Mesothelial cell of epicardium (in vitro differentiated cells): Measurements from ENCODE around the gene BROX. TPM values are rescaled to one million over a fixed set of nuclear protein-coding genes. Genes with fewer than 3 reads are reported as not detected.

Experiments used
- DNase-seq, 2 experiments: peaks; one replicate each; pipeline ENCODE4 v3.0.0; 2021; ENCODE audit warnings: low spot score in 2 of 2; ENCODE audit not compliant: unreplicated experiment in 2 of 2
- H3K27ac Mint-ChIP-seq: 2 replicates; pipeline ENCODE4 v1.8.0; 2021; ENCODE audit warnings: mixed read lengths
- H3K27me3 Mint-ChIP-seq: 2 replicates; pipeline ENCODE4 v1.8.0; 2021; ENCODE audit warnings: low read depth, mixed read lengths
- H3K36me3 Mint-ChIP-seq: 2 replicates; pipeline ENCODE4 v1.8.0; 2021; ENCODE audit warnings: mixed read lengths
- H3K4me1 Mint-ChIP-seq: 2 replicates; pipeline ENCODE4 v1.8.0; 2021; ENCODE audit warnings: mixed read lengths
- H3K4me3 Mint-ChIP-seq: 2 replicates; pipeline ENCODE4 v1.8.0; 2021; ENCODE audit warnings: mild to moderate bottlenecking, moderate library complexity, mixed read lengths
- H3K9me3 Mint-ChIP-seq: 2 replicates; pipeline ENCODE4 v1.8.0; 2021; ENCODE audit warnings: mixed read lengths
- total RNA-seq: library from RNA; stranded (reverse); gene quantifications from 3 replicates; pipeline ENCODE4 v1.2.1, GENCODE V29; 2021
- TF ChIP-seq, protein P1 (sequence below): fragments of 200-600 bp; sonication (generic); IDR thresholded peaks from one replicate; pipeline ENCODE4 v1.5.0; 2021; ENCODE audit warnings: antibody characterized with exemption; ENCODE audit not compliant: unreplicated experiment

Gene BROX
- total RNA-seq, 1 donor from 2014 or later = 31.9 TPM

- no peak overlapping the region for H3K4me3 Mint-ChIP-seq
- H3K27ac Mint-ChIP-seq = peak overlapping the region; percentile 84
- TF ChIP-seq, protein P1, sequence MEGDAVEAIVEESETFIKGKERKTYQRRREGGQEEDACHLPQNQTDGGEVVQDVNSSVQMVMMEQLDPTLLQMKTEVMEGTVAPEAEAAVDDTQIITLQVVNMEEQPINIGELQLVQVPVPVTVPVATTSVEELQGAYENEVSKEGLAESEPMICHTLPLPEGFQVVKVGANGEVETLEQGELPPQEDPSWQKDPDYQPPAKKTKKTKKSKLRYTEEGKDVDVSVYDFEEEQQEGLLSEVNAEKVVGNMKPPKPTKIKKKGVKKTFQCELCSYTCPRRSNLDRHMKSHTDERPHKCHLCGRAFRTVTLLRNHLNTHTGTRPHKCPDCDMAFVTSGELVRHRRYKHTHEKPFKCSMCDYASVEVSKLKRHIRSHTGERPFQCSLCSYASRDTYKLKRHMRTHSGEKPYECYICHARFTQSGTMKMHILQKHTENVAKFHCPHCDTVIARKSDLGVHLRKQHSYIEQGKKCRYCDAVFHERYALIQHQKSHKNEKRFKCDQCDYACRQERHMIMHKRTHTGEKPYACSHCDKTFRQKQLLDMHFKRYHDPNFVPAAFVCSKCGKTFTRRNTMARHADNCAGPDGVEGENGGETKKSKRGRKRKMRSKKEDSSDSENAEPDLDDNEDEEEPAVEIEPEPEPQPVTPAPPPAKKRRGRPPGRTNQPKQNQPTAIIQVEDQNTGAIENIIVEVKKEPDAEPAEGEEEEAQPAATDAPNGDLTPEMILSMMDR = no peak
- no peak for DNase-seq
- no peaks in the 10 kb centered on the region for H3K27me3 Mint-ChIP-seq
- peaks cover 10% of the 10 kb centered on the region for H3K9me3 Mint-ChIP-seq
- H3K36me3 Mint-ChIP-seq = peaks cover 1% of the 10 kb centered on the region
- H3K4me1 Mint-ChIP-seq = peaks cover 44% of the 10 kb centered on the region
Measured at GRCh38 chr1:222784371-222784770, 72.0 kb downstream of the BROX start.

Other genes with a start within 250 kb of the BROX start
- gene HHIPL2, start 164.5 kb upstream of the BROX start, total RNA-seq = 0.20 to 1.3 TPM (median 0.97 TPM) in 3 replicates
- 13.9 to 15.6 TPM (median 14.2 TPM) in 3 replicates for gene TAF1A, start 122.6 kb upstream of the BROX start, total RNA-seq
- gene MIA3, start 94.5 kb upstream of the BROX start, total RNA-seq = 70.0 to 74.3 TPM (median 72.9 TPM) in 3 replicates
- gene AIDA, start 73 bp upstream of the BROX start, total RNA-seq = 38.6 to 39.4 TPM (median 39.0 TPM) in 3 replicates
- gene FAM177B, start 24.6 kb downstream of the BROX start, total RNA-seq = not detected in 3 replicates
- gene DISP1, start 102.5 kb downstream of the BROX start, total RNA-seq = 84.5 to 91.7 TPM (median 89.8 TPM) in 3 replicates